Uterus (tissue), 4 donors: ENCODE data around the gene PRMT7. TPM values are rescaled to one million over a fixed set of nuclear protein-coding genes. Genes with fewer than 3 reads are reported as not detected.
"Not testable (repeated sequence)": the region's sequence is repeated elsewhere in the genome, so short reads cannot be mapped to it uniquely, and the experiment has no call there.

Experiments
- DNase-seq, 2 donors: peaks; one replicate each; pipeline ENCODE4 v3.0.0-alpha.2; 2019 to 2020
- H3K27ac ChIP-seq, 2 donors: fragments of 200-600 bp; sonication (generic); 1 replicate in 1 of 2; 2 replicates in 1 of 2; pipeline ENCODE4 v1.5.1; 2016 to 2018
- H3K27me3 ChIP-seq, 2 donors: fragments of 200-600 bp; sonication (generic); one replicate each; pipeline ENCODE4 v1.5.1; 2018 to 2019; ENCODE audit warnings: control low read depth in 1 of 2
- H3K36me3 ChIP-seq, 2 donors: fragments of 200-600 bp; sonication (generic); one replicate each; pipeline ENCODE4 v1.5.1; 2019; ENCODE audit warnings: control low read depth in 1 of 2
- H3K4me1 ChIP-seq, 2 donors: fragments of 200-600 bp; sonication (generic); one replicate each; pipeline ENCODE4 v1.5.1; 2018 to 2019; ENCODE audit warnings: control low read depth in 1 of 2
- H3K4me3 ChIP-seq, 2 donors: fragments of 200-600 bp; sonication (generic); 1 replicate in 1 of 2; 2 replicates in 1 of 2; pipeline ENCODE4 v1.5.1; 2018 to 2019; ENCODE audit warnings: mild to moderate bottlenecking in 1 of 2
- H3K9me3 ChIP-seq, 2 donors: fragments of 200-600 bp; sonication (generic); one replicate each; pipeline ENCODE4 v1.5.1; 2019; ENCODE audit warnings: control low read depth in 1 of 2
- CTCF ChIP-seq, 4 experiments: fragments of 200-600 bp in 2 of 4; fragments of 450-650 bp in 2 of 4; sonication (generic) in 2 of 4; IDR thresholded peaks; one replicate each; pipeline ENCODE4 v1.5.1; 2016 to 2019; ENCODE audit warnings: antibody characterized with exemption in 4 of 4, mild to moderate bottlenecking in 2 of 4, moderate library complexity in 1 of 4
- POLR2A ChIP-seq, 2 donors: fragments of 450-650 bp; IDR thresholded peaks; one replicate each; pipeline ENCODE4 v1.6.1; 2016; ENCODE audit warnings: antibody characterized with exemption in 2 of 2, mild to moderate bottlenecking in 1 of 2, moderate library complexity in 1 of 2
- intact Hi-C: fragments of 100-400 bp; cut with DNase I; formaldehyde crosslinking; loops from one replicate; pipeline ENCODE4 v1.15.1; 2023; ENCODE audit warnings: low total_unique reads
- total RNA-seq, 4 donors: library from RNA; depleted of rRNA in 3 of 4; stranded (reverse); fragments of >200 nt in 3 of 4; gene quantifications; one replicate each; pipeline versions ENCODE4 v1.1.0 to v1.2.4, GENCODE V29; 2014 to 2023
- donor health status: DM: yes; HTN: yes; CAD: no.

Gene PRMT7
- total RNA-seq, 4 donors from 2014 or later, result 8.2 to 111 (median 66.9) TPM

GRCh38 chr16:68285683-68286082 is 25.1 kb upstream of the PRMT7 start:
- no peaks in the 10 kb centered on the region for H3K4me1 ChIP-seq
- H3K27ac ChIP-seq, result peak overlapping the region in 1 of 2 donors; percentile 9
- no peak for DNase-seq
- intact Hi-C loops, result no loop called here
- H3K4me3 ChIP-seq, result no peak overlapping the region
- no peaks in the 10 kb centered on the region for H3K36me3 ChIP-seq
- no peaks in the 10 kb centered on the region for H3K9me3 ChIP-seq
- no peaks in the 10 kb centered on the region for H3K27me3 ChIP-seq
- no peak for TF ChIP-seq CTCF (IDR thresholded peaks at IDR 0.05)
- no peak for TF ChIP-seq POLR2A (IDR thresholded peaks at IDR 0.05)

GRCh38 chr16:68286153-68287074 is 24.4 kb upstream of the PRMT7 start:
- Histone ChIP-seq H3K27me3 (no peaks in the 10 kb centered on the region), H3K9me3 (no peaks in the 10 kb centered on the region), H3K36me3 (no peaks in the 10 kb centered on the region), H3K4me3 (no peak overlapping the region), H3K4me1 (no peaks in the 10 kb centered on the region), H3K27ac (peak overlapping the region in 1 of 2 donors; percentile 37)
- intact Hi-C loops, result no loop called here
- TF ChIP-seq CTCF (IDR thresholded peaks at IDR 0.05), result no peak
- no peak for DNase-seq

GRCh38 chr16:68287276-68288251 is 23.3 kb upstream of the PRMT7 start:
- TF ChIP-seq POLR2A (IDR thresholded peaks at IDR 0.05) (no peak), CTCF (IDR thresholded peaks at IDR 0.05) (no peak)
- peak; percentile 48 to 58 for DNase-seq
- Histone ChIP-seq H3K36me3 (no peaks in the 10 kb centered on the region), H3K9me3 (no peaks in the 10 kb centered on the region), H3K4me3 (no peak overlapping the region), H3K27me3 (no peaks in the 10 kb centered on the region), H3K4me1 (no peaks in the 10 kb centered on the region), H3K27ac (peak overlapping the region in 1 of 2 donors; percentile 54)
- intact Hi-C loops, result no loop called here

DNA sequence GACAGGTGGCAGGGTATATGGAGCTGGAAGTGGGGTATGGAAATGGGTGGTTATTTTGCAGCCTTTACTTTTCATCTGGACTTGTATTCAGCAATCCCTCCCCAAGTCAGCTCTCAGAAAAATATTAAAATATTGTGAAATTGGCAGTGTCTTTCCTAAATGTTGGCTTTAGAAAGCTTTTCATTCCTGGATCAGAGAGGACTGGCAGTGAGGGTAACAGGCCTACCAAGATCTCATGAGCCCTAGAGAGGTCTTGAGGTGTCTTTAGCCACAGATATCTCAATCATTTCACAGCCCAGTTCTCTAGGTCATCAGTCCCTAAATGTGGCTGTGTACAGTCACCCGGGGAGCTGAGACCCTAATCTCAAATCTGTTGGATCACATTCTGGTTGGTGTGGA is 22.6 kb upstream of the PRMT7 start:
- TF ChIP-seq CTCF (IDR thresholded peaks at IDR 0.05) (no peak), POLR2A (IDR thresholded peaks at IDR 0.05) (no peak)
- Histone ChIP-seq H3K36me3 (no peaks in the 10 kb centered on the region), H3K4me1 (no peaks in the 10 kb centered on the region), H3K9me3 (no peaks in the 10 kb centered on the region), H3K27me3 (no peaks in the 10 kb centered on the region), H3K4me3 (no peak overlapping the region), H3K27ac (peak overlapping the region in 1 of 2 donors; percentile 54)
- intact Hi-C loops, result no loop called here
- no peak for DNase-seq

GRCh38 chr16:68288796-68289195 is 22.0 kb upstream of the PRMT7 start:
- H3K27me3 ChIP-seq, H3K9me3 ChIP-seq, H3K36me3 ChIP-seq, H3K4me1 ChIP-seq, H3K4me3 ChIP-seq, DNase-seq, intact Hi-C loops: not testable (repeated sequence)
- peak overlapping the region in 1 of 2 donors; percentile 54 for H3K27ac ChIP-seq
